ENCODE results near the gene RCAN1.

RCAN1 gene

GRCh38 chr21:34524646-34525601, 90.0 kb downstream of the RCAN1 start:
- H3K9me2 ChIP-seq (replicated peaks; ENCODE audit: control insufficient read depth, low read length), result no peaks in the 10 kb centered on the region
- peaks cover 10% of the 10 kb centered on the region for H3K27me3 ChIP-seq (ENCODE audit: control insufficient read depth, low read length)
- H3K4me1 ChIP-seq (ENCODE audit: control insufficient read depth, low read length), result no peaks in the 10 kb centered on the region
- H4K20me1 ChIP-seq (ENCODE audit: control insufficient read depth, insufficient read depth, low read depth, low read length), result no peaks in the 10 kb centered on the region
- no peaks in the 10 kb centered on the region for H3K9me3 ChIP-seq (ENCODE audit: control insufficient read depth, insufficient read depth, low read length)
- no peaks in the 10 kb centered on the region for H3K36me3 ChIP-seq (ENCODE audit: control insufficient read depth, low read length)
- H3K4me2 ChIP-seq (ENCODE audit: low read length), result no peak overlapping the region
- TF ChIP-seq EZH2phosphoT487 (IDR thresholded peaks at IDR 0.05; ENCODE audit: borderline replicate concordance, low read length) (no peak), CTCF (IDR thresholded peaks at IDR 0.05; ENCODE audit: low read depth, low read length, poor library complexity, severe bottlenecking) (no peak)
- no peak overlapping the region for H3K27ac ChIP-seq (ENCODE audit: low read depth, low read length)
- no peaks in the 10 kb centered on the region for H3K79me2 ChIP-seq (ENCODE audit: control insufficient read depth, low read length)
- no peaks in the 10 kb centered on the region for H3F3A ChIP-seq (ENCODE audit: control insufficient read depth, insufficient read depth)
- no peak overlapping the region for H3K4me3 ChIP-seq (ENCODE audit: low read length)

GRCh38 chr21:34523019-34523555, 91.8 kb downstream of the RCAN1 start:
- Histone ChIP-seq H4K20me1 (ENCODE audit: control insufficient read depth, insufficient read depth, low read depth, low read length) (no peaks in the 10 kb centered on the region), H3K9me3 (ENCODE audit: control insufficient read depth, insufficient read depth, low read length) (no peaks in the 10 kb centered on the region), H3K9me2 (replicated peaks; ENCODE audit: control insufficient read depth, low read length) (no peaks in the 10 kb centered on the region), H3K27ac (ENCODE audit: low read depth, low read length) (no peak overlapping the region), H3F3A (ENCODE audit: control insufficient read depth, insufficient read depth) (no peaks in the 10 kb centered on the region), H3K36me3 (ENCODE audit: control insufficient read depth, low read length) (no peaks in the 10 kb centered on the region), H3K27me3 (ENCODE audit: control insufficient read depth, low read length) (no peaks in the 10 kb centered on the region; the same call in 1 of the 2 replicates), H3K4me2 (ENCODE audit: low read length) (no peak overlapping the region), H3K79me2 (ENCODE audit: control insufficient read depth, low read length) (no peaks in the 10 kb centered on the region), H3K4me1 (ENCODE audit: control insufficient read depth, low read length) (no peaks in the 10 kb centered on the region), H3K4me3 (ENCODE audit: low read length) (no peak overlapping the region)
- TF ChIP-seq CTCF (IDR thresholded peaks at IDR 0.05; ENCODE audit: low read depth, low read length, poor library complexity, severe bottlenecking) (no peak), EZH2phosphoT487 (IDR thresholded peaks at IDR 0.05; ENCODE audit: borderline replicate concordance, low read length) (no peak)

GRCh38 chr21:34522284-34522683, 92.6 kb downstream of the RCAN1 start:
- Histone ChIP-seq H3K4me1 (ENCODE audit: control insufficient read depth, low read length) (no peaks in the 10 kb centered on the region), H3K27me3 (ENCODE audit: control insufficient read depth, low read length) (no peaks in the 10 kb centered on the region), H3K4me3 (ENCODE audit: low read length) (no peak overlapping the region), H3F3A (ENCODE audit: control insufficient read depth, insufficient read depth) (no peaks in the 10 kb centered on the region), H4K20me1 (ENCODE audit: control insufficient read depth, insufficient read depth, low read depth, low read length) (no peaks in the 10 kb centered on the region), H3K4me2 (ENCODE audit: low read length) (no peak overlapping the region), H3K27ac (ENCODE audit: low read depth, low read length) (no peak overlapping the region), H3K9me2 (replicated peaks; ENCODE audit: control insufficient read depth, low read length) (no peaks in the 10 kb centered on the region), H3K9me3 (ENCODE audit: control insufficient read depth, insufficient read depth, low read length) (no peaks in the 10 kb centered on the region), H3K79me2 (ENCODE audit: control insufficient read depth, low read length) (no peaks in the 10 kb centered on the region), H3K36me3 (ENCODE audit: control insufficient read depth, low read length) (no peaks in the 10 kb centered on the region)
- no peak for TF ChIP-seq EZH2phosphoT487 (IDR thresholded peaks at IDR 0.05; ENCODE audit: borderline replicate concordance, low read length)
- TF ChIP-seq CTCF (IDR thresholded peaks at IDR 0.05; ENCODE audit: low read depth, low read length, poor library complexity, severe bottlenecking), result no peak
